HG02970 (cell line): ENCODE results near the gene ANKRD13D.

Experiments
- ATAC-seq: cut with Tn5 transposase; IDR thresholded peaks from one replicate; pipeline ENCODE4 v1.9.1; 2021; ENCODE audit warnings: mild to moderate bottlenecking, moderate library complexity, moderate number of reproducible peaks; ENCODE audit not compliant: unreplicated experiment, low FRiP score

ANKRD13D gene

GRCh38 chr11:67349928-67350465 lies 60.9 kb downstream of the ANKRD13D start:
- no peak for ATAC-seq

GRCh38 chr11:67351275-67352005 lies 62.3 kb downstream of the ANKRD13D start:
- ATAC-seq = no peak
